K562 (cell line): ENCODE measurements around the gene FFAR1. TPM values are rescaled to one million over a fixed set of nuclear protein-coding genes. Genes with fewer than 3 reads are reported as not detected.

Source experiments
- CBX1 ChIP-seq: sonication (generic); IDR thresholded peaks from 2 replicates; pipeline ENCODE4 v1.6.1; 2016; ENCODE audit warnings: antibody characterized with exemption, low read depth, mild to moderate bottlenecking
- EHMT2 ChIP-seq: fragments of 450-650 bp; IDR thresholded peaks from 2 replicates; pipeline ENCODE4 v1.6.1; 2018; ENCODE audit warnings: antibody characterized with exemption
- ERF ChIP-seq: fragments of 450-650 bp; formaldehyde crosslinking; IDR thresholded peaks from 2 replicates; pipeline ENCODE4 v1.4.0; 2020; ENCODE audit warnings: mild to moderate bottlenecking, mixed read lengths
- EWSR1 ChIP-seq: fragments of 450-650 bp; IDR thresholded peaks from 2 replicates; pipeline ENCODE4 v1.6.1; 2018; ENCODE audit warnings: borderline replicate concordance, mild to moderate bottlenecking, low read depth, moderate library complexity; ENCODE audit not compliant: partially characterized antibody
- HOXB6 ChIP-seq: fragments of 250-450 bp; sonication (Bioruptor Pico); IDR thresholded peaks from 2 replicates; pipeline ENCODE4 v1.5.1; 2022; ENCODE audit warnings: mild to moderate bottlenecking, borderline replicate concordance
- KDM4B ChIP-seq, 2 experiments: fragments of 450-650 bp in 1 of 2; sonication (generic) in 1 of 2; IDR thresholded peaks; 2 replicates each; pipeline ENCODE4 v1.6.1; 2016 to 2017; ENCODE audit warnings: borderline replicate concordance in 2 of 2, antibody characterized with exemption in 1 of 2, low read depth in 1 of 2, mild to moderate bottlenecking in 1 of 2
- KLF13 ChIP-seq: fragments of 450-650 bp; IDR thresholded peaks from 2 replicates; pipeline ENCODE4 v1.6.1; 2016; ENCODE audit warnings: missing genetic modification characterization, low read depth, mild to moderate bottlenecking, missing compliant biosample characterization, moderate library complexity, borderline replicate concordance
- MYC ChIP-seq, 2 experiments: fragments of 250-450 bp in 1 of 2; sonication (Bioruptor Pico) in 1 of 2; IDR thresholded peaks; 2 replicates each; pipeline versions ENCODE4 v1.5.1 to v1.6.1; 2012 to 2021; ENCODE audit warnings: low read depth in 2 of 2, borderline replicate concordance in 1 of 2, improper control_type of control experiment in 1 of 2, low read length in 1 of 2, mild to moderate bottlenecking in 1 of 2, moderate library complexity in 1 of 2
- NFATC3 ChIP-seq: fragments of 450-650 bp; IDR thresholded peaks from 2 replicates; pipeline ENCODE4 v1.6.1; 2017; ENCODE audit warnings: mild to moderate bottlenecking
- NRF1 ChIP-seq, 2 experiments: fragments of 450-650 bp; IDR thresholded peaks in 1 of 2; conservative IDR thresholded peaks in 1 of 2; 2 replicates each; pipeline ENCODE4 v1.6.1; 2014; ENCODE audit warnings: mild to moderate bottlenecking in 2 of 2
- POLR3A ChIP-seq: IDR thresholded peaks from 2 replicates; pipeline ENCODE4 v1.6.1; 2011; ENCODE audit warnings: borderline replicate concordance, mild to moderate bottlenecking, moderate library complexity; ENCODE audit not compliant: insufficient read length, insufficient read depth; ENCODE audit errors: extremely low read depth
- RAD21 ChIP-seq, 2 experiments: fragments of 250-450 bp in 1 of 2; fragments of 450-650 bp in 1 of 2; sonication (Bioruptor Pico) in 1 of 2; formaldehyde crosslinking in 1 of 2; IDR thresholded peaks in 1 of 2; conservative IDR thresholded peaks in 1 of 2; 2 replicates each; pipeline versions ENCODE4 v1.4.0 to v1.8.0; 2020 to 2022; ENCODE audit warnings: mild to moderate bottlenecking in 2 of 2, moderate library complexity in 1 of 2
- RBBP5 ChIP-seq: fragments of 200-600 bp; sonication (generic); IDR thresholded peaks from 2 replicates; pipeline ENCODE4 v1.6.1; 2012; ENCODE audit warnings: borderline replicate concordance, mild to moderate bottlenecking, low read length, control low read depth, inconsistent platforms; ENCODE audit not compliant: insufficient read depth, poor library complexity, severe bottlenecking
- SRF ChIP-seq, 2 experiments: fragments of 250-450, 450-650 bp in 1 of 2; sonication (Bioruptor Pico) in 1 of 2; sonication (generic) in 1 of 2; formaldehyde crosslinking; IDR thresholded peaks; 2 replicates each; pipeline versions ENCODE4 v1.5.0 to v1.5.1; 2020 to 2022; ENCODE audit warnings: mild to moderate bottlenecking in 1 of 2, missing genetic modification reagents in 1 of 2
- TBP ChIP-seq: optimal IDR thresholded peaks from 2 replicates; pipeline ENCODE3; 2011; ENCODE audit warnings: low read depth, low read length, improper control_type of control experiment
- ZFP30 ChIP-seq: fragments of 250-450 bp; sonication (Bioruptor Pico); IDR thresholded peaks from 2 replicates; pipeline ENCODE4 v1.8.0; 2022; ENCODE audit warnings: moderate library complexity, mild to moderate bottlenecking, inconsistent platforms, borderline replicate concordance
- ZNF436 ChIP-seq: fragments of 250-450, 450-650 bp; sonication (Bioruptor Pico); formaldehyde crosslinking; IDR thresholded peaks from 2 replicates; pipeline ENCODE4 v1.7.0; 2020; ENCODE audit warnings: mild to moderate bottlenecking
- ZNF79 ChIP-seq: fragments of 250-450 bp; sonication (Bioruptor Pico); IDR thresholded peaks from 2 replicates; pipeline ENCODE4 v1.4.0; 2020; ENCODE audit warnings: low read depth, mild to moderate bottlenecking, moderate library complexity
- polyA plus RNA-seq, 8 experiments: library from polyadenylated mRNA; depleted of rRNA in 4 of 8; stranded (reverse) in 5 of 8; unstranded in 3 of 8; fragments of >200 nt; fragmentation: Nextera tagmentation in 2 of 8; fragmentation: Illumina TruSeq in 1 of 8; extraction: Ambion mirVana in 2 of 8; extraction: Trizol in 1 of 8; gene quantifications; 2 replicates each; pipeline versions ENCODE4 v1.2.1 to v1.2.3, GENCODE V29; 2011 to 2014; ENCODE audit warnings: inconsistent platforms in 1 of 8, missing spikeins in 1 of 8
- total RNA-seq, 7 experiments: library from RNA; depleted of rRNA in 6 of 7; stranded (reverse); fragments of >200 nt in 6 of 7; fragmentation: Illumina TruSeq in 2 of 7; extraction: Trizol in 2 of 7; gene quantifications; 2 replicates each; pipeline versions ENCODE4 v1.2.1 to v1.2.3, GENCODE V29; 2011 to 2021; ENCODE audit warnings: low replicate concordance in 1 of 7
- TF ChIP-seq, protein P1 (sequence below): sonication (generic); formaldehyde crosslinking; IDR thresholded peaks from 2 replicates; pipeline ENCODE4 v1.8.0; 2023; ENCODE audit warnings: mild to moderate bottlenecking, missing genetic modification reagents
- TF ChIP-seq, protein P2 (sequence below): fragments of 250-450 bp; sonication (Bioruptor Pico); IDR thresholded peaks from 2 replicates; pipeline ENCODE4 v1.5.0; 2020; ENCODE audit warnings: mild to moderate bottlenecking, borderline replicate concordance

FFAR1 gene
- total and polyA plus RNA-seq, 9 of the 15 experiments (the other 6 are each of a cell fraction or from before 2014, with no cell fraction given), result not detected

DNA sequence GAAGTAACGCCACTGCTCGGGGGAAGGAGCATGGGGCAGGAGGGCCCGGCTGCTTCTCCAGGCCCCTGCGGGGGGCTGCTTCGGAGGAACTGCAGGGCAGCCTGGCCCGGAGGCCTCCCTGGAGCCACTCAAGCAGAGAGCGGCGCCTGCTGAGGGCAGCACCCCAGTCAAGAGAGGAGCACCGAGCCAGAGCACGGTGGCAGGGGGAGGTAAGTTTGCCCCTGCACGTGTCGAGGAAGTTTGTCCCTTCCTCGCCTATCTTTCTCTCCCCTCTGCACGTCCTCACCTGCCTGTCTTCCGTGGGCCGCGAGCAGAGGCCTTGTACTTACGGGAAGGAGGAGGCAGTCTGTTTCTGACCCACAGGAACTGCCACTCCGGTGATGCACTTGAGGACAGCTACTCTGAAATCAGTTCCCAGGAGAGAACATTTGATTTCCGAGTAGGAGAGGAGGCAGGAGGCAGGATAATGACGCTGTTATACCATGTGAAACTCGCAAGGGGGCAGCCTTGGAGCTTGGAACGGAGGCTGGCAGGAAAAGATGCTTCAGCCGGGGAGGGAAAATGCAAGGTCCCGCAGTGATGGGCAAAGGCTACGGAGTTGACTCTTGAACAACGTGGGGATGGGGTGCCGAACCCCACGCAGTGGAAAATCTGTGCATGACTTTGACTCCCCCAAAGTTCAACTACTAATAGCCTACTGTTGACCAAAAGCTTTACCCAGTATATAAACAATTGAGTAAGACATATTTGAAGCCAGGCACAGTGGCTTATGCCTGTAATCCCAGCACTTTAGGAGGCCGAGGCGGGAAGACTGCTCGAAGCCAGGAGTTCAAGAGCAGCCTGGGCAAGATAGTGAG lies 5.0 kb downstream of the FFAR1 start (continued):
- TF ChIP-seq, protein P1, sequence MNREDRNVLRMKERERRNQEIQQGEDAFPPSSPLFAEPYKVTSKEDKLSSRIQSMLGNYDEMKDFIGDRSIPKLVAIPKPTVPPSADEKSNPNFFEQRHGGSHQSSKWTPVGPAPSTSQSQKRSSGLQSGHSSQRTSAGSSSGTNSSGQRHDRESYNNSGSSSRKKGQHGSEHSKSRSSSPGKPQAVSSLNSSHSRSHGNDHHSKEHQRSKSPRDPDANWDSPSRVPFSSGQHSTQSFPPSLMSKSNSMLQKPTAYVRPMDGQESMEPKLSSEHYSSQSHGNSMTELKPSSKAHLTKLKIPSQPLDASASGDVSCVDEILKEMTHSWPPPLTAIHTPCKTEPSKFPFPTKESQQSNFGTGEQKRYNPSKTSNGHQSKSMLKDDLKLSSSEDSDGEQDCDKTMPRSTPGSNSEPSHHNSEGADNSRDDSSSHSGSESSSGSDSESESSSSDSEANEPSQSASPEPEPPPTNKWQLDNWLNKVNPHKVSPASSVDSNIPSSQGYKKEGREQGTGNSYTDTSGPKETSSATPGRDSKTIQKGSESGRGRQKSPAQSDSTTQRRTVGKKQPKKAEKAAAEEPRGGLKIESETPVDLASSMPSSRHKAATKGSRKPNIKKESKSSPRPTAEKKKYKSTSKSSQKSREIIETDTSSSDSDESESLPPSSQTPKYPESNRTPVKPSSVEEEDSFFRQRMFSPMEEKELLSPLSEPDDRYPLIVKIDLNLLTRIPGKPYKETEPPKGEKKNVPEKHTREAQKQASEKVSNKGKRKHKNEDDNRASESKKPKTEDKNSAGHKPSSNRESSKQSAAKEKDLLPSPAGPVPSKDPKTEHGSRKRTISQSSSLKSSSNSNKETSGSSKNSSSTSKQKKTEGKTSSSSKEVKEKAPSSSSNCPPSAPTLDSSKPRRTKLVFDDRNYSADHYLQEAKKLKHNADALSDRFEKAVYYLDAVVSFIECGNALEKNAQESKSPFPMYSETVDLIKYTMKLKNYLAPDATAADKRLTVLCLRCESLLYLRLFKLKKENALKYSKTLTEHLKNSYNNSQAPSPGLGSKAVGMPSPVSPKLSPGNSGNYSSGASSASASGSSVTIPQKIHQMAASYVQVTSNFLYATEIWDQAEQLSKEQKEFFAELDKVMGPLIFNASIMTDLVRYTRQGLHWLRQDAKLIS (CRISPR knock-in tag), result no peak
- TF ChIP-seq ZNF436 (CRISPR knock-in tag) (no peak), EWSR1 (no peak), MYC (IDR thresholded peaks at IDR 0.05; ENCODE audit: low read depth, low read length) (peak; percentile 48; the same call in 1 of the 2 replicates), MYC (CRISPR knock-in tag; IDR thresholded peaks at IDR 0.05; ENCODE audit: borderline replicate concordance, low read depth) (no peak), RBBP5 (no peak), ZFP30 (no peak), POLR3A (no peak), EHMT2 (0 out of 2 replicates have a peak, but pooled peaks have one; percentile 14), NRF1 (conservative IDR thresholded peaks at IDR 0.05 in 1 of 2, IDR thresholded peaks at IDR 0.05 in 1 of 2) (no peak), CBX1 (no peak), NFATC3 (no peak), SRF (CRISPR knock-in tag; IDR thresholded peaks at IDR 0.05) (no peak), KLF13 (tag) (no peak), KDM4B (IDR thresholded peaks at IDR 0.05; ENCODE audit: borderline replicate concordance in 2 of 2, low read depth in 1 of 2) (no peak), ERF (CRISPR knock-in tag) (no peak), ZNF79 (CRISPR knock-in tag) (no peak), TBP (no peak), HOXB6 (CRISPR knock-in tag) (no peak), RAD21 (CRISPR knock-in tag; conservative IDR thresholded peaks at IDR 0.05 in 1 of 2, IDR thresholded peaks at IDR 0.05 in 1 of 2) (peak; percentile 98)
- TF ChIP-seq, protein P2, sequence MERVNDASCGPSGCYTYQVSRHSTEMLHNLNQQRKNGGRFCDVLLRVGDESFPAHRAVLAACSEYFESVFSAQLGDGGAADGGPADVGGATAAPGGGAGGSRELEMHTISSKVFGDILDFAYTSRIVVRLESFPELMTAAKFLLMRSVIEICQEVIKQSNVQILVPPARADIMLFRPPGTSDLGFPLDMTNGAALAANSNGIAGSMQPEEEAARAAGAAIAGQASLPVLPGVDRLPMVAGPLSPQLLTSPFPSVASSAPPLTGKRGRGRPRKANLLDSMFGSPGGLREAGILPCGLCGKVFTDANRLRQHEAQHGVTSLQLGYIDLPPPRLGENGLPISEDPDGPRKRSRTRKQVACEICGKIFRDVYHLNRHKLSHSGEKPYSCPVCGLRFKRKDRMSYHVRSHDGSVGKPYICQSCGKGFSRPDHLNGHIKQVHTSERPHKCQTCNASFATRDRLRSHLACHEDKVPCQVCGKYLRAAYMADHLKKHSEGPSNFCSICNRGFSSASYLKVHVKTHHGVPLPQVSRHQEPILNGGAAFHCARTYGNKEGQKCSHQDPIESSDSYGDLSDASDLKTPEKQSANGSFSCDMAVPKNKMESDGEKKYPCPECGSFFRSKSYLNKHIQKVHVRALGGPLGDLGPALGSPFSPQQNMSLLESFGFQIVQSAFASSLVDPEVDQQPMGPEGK (CRISPR knock-in tag), result no peak
